Upper lobe of right lung (tissue), 1 donor: ENCODE data around the gene ACACB. TPM values are rescaled to one million over a fixed set of nuclear protein-coding genes. Genes with fewer than 3 reads are reported as not detected.

Source experiments
- total RNA-seq: library from RNA; stranded (reverse); fragmentation: NEBNext Ultra II Directional; extraction: Animal tissue kit (Norgen Biotek cat#: 25700); gene quantifications from one replicate; pipeline ENCODE4 v1.2.1, GENCODE V29; 2021
- donor health status: DM: no; HTN: yes; CAD: no; lungs with severe emphysema.

ACACB gene
- total RNA-seq, 1 donor from 2014 or later: 35.2 TPM

Other genes with a start within 250 kb of the ACACB start
- gene DAO, start 236.5 kb upstream of the ACACB start, total RNA-seq: 0.26 TPM
- not detected for gene SVOP, start 95.5 kb upstream of the ACACB start, total RNA-seq
- 13.6 TPM for gene USP30, start 64.0 kb upstream of the ACACB start, total RNA-seq
- 10.1 TPM for gene ALKBH2, start 23.1 kb upstream of the ACACB start, total RNA-seq
- gene UNG, start 19.0 kb upstream of the ACACB start, total RNA-seq: 18.2 TPM
- gene FOXN4, start 192.7 kb downstream of the ACACB start, total RNA-seq: not detected
- gene MYO1H, start 231.3 kb downstream of the ACACB start, total RNA-seq: 0.64 TPM